GM12874 (cell line): ENCODE measurements around the gene SNN.

Experiments used
- CTCF ChIP-seq: IDR thresholded peaks from 2 replicates; pipeline ENCODE4 v1.5.1; 2011; ENCODE audit warnings: low read depth, mild to moderate bottlenecking, control low read depth, low read length, moderate library complexity; ENCODE audit not compliant: insufficient read depth

The SNN gene

GRCh38 chr16:11673091-11674000 is 5.1 kb downstream of the SNN start:
- TF ChIP-seq CTCF = no peak

GRCh38 chr16:11674001-11674817 is 6.0 kb downstream of the SNN start:
- no peak for TF ChIP-seq CTCF

- TF ChIP-seq CTCF = no peak
Observed at GRCh38 chr16:11674818-11675560, 6.7 kb downstream of the SNN start.

- no peak for TF ChIP-seq CTCF
Observed at GRCh38 chr16:11675561-11676511, 7.6 kb downstream of the SNN start.

- no peak for TF ChIP-seq CTCF
Observed at GRCh38 chr16:11676799-11677198, 8.5 kb downstream of the SNN start.

- TF ChIP-seq CTCF = no peak
Observed at GRCh38 chr16:11677451-11677951, 9.2 kb downstream of the SNN start.
